Measurements from ENCODE around the gene CLASP1. TPM values are rescaled to one million over a fixed set of nuclear protein-coding genes. Genes with fewer than 3 reads are reported as not detected.
"Not testable (repeated sequence)": the region's sequence is repeated elsewhere in the genome, so short reads cannot be mapped to it uniquely, and the experiment has no call there.

Gene CLASP1
- total RNA-seq: 51.4 TPM

- DNase-seq (ENCODE audit: low spot score): peak; percentile 35
Measured at GRCh38 chr2:121649149-121649595, at the start of gene CLASP1. Gene CLASP1 (minus strand): TSS chr2:121649462. CDS start chr2:121605895, 43,567 bp downstream.

DNA sequence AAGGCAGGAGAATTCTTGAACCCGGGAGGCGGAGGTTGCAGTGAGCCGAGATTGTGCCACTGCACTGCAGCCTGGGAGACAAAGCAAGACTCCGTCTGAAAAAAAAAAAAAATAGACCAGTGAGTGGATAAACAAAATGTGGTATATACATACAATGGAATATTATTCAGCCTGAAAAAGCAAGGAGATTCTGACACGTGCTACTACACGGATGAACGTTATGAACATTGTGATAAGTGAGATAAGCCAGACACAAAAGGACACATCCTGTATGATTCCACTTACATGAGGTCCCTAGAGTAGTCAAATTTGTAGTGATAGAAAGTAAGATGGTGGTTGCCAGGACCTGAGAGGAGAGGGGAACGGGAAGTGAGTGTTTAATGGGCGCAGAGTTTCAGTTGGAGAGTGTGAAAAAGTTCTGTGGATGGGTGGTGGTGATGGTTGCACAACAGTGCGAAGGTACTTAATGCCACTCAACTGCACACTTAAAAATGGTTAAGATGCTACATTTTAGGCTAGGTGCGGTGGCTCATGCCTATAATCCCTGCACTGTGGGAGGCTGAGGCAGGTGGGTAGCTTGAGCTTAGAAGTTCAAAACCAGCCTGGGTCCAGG is 49.2 kb upstream of the CLASP1 start:
- DNase-seq (ENCODE audit: low spot score): no peak

GRCh38 chr2:121697108-121697631 is 47.9 kb upstream of the CLASP1 start:
- peak; percentile 48 for DNase-seq (ENCODE audit: low spot score)

DNA sequence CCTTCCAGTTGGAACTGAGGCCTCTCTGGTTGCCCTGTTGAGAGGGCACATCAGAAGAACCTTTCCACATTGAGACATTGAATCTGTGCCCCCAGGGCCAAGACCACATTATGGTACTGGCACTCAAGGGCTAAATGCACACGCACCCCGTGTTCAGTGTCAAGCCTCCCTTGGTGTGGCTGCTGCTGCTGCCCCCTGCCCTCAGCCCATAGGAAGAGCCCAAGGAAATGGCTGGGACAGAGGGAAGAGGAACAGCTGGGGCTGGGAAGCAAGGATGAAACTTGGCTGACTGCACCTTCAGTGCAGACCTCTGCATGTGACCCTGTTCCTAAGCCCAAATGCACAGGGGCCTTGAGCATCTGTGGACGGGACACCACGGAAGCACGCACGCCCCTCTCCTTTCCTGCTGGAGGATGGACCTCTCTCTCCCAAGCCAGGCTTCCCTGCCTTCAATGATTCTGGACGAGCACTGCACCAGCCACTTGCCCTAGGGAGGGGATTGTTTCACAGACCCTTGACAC is 47.2 kb upstream of the CLASP1 start:
- DNase-seq (ENCODE audit: low spot score): no peak

DNA sequence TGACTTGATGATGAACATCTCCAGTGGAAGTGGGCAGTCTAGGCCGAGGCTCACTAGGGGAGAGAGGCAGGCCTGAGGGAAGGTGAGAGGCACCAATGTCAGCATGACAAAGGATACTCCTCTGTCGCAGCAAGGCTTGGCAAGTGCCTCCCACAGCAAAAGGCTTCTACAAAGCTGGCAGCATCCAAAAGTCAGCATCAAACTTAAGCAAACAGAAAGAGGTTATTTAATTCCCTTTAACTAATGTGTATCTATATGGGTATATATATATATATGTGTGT is 45.8 kb upstream of the CLASP1 start:
- DNase-seq (ENCODE audit: low spot score): no peak

DNA sequence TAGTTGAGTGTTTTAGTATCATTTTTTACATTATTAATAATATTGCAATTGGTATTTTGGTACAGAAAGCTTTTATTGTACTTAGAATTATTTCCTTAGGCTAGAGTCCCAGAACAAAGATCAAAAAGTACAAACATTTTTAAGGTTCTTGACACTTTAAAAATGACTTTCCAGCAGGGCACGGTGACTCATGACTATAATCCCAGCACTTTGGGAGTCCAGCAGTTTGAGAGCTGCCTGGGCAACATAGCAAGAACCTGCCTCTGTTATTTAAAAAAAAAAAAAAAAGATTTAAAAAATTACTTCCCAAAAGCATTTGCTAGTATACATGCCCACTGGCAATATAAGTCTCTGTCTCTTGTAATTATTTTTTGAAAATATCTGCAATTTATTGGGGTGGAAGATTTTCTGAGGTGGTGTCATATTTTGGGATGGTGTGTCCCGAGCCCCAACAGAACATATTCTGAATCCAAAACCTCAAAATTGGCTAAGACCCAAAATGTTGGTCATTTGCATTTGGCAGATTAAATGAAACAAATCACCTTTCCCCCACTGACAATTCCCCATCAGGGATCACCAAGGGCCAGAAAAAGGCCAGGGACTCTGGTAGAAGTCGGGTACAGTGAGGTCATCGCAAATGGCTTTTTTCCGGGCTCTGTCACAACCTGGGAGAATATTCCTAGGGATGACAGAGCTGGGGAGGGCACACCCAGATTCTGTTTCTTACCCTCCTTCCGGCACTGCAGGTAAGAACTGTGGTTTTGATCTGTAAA is 45.3 kb upstream of the CLASP1 start:
- DNase-seq (ENCODE audit: low spot score): no peak

DNA sequence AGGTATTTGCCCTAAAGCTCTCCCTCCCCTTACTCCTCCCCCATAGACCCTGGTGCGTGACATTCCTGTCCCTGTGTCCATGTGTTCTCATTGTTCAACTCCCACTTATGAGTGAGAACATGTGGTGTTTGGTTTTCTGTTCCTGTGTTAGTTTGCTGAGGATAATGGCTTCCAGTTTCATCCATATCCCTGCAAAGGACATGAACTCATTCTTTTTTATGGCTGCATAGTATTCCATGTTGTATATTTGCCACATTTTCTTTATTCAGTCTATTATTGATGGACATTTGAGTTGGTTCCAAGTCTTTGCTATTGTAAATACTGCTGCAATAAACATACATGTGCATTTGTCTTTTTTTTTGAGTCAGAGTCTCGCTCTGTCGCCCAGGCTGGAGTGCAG is 41.3 kb upstream of the CLASP1 start:
- not testable (repeated sequence) for DNase-seq (ENCODE audit: low spot score)

GRCh38 chr2:121690095-121690494 is 40.8 kb upstream of the CLASP1 start:
- no peak for DNase-seq (ENCODE audit: low spot score)

DNA sequence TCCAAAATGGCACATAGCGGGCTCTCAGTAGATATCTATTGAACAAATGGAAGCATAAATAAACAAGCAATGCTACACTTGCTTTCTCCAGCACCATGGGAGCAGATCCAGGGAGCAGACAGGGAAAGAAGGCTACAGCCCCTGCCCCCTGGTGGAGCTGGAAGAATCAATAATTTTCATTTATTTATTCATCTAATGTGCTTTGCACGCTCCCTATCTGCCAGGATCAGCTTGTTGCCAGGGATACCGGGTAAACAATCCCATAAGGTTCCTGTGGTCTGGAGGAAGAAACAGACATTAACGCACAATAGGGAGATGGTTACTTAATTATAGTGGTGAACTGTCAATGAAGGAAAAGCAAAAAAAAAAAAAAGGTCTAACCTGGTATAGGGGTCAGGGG is 40.1 kb upstream of the CLASP1 start:
- no peak for DNase-seq (ENCODE audit: low spot score)

DNA sequence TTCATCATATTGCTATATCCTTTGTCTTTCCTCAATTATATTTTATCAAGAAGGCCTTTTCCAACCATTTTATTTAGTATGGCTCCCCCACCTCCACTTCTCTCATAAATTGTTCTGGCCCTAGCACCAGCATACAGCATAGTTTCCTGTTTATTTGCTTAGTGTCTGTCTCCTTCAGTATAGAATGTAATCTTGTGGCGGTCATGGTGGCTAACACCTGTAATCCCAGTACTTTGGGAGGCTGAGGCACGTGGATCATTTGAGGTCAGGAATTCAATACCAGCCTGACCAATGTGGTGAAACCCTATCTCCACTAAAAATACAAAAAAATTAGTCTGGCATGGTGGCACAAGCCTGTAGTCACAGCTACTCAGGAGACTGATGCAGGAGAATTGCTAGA is 39.6 kb upstream of the CLASP1 start:
- DNase-seq (ENCODE audit: low spot score): no peak

GRCh38 chr2:121686902-121687301 is 37.6 kb upstream of the CLASP1 start:
- no peak for DNase-seq (ENCODE audit: low spot score)

- DNase-seq (ENCODE audit: low spot score): no peak
Measured at GRCh38 chr2:121686218-121686617, 37.0 kb upstream of the CLASP1 start.

- no peak for DNase-seq (ENCODE audit: low spot score)
Measured at GRCh38 chr2:121682396-121683298, 33.4 kb upstream of the CLASP1 start.

DNA sequence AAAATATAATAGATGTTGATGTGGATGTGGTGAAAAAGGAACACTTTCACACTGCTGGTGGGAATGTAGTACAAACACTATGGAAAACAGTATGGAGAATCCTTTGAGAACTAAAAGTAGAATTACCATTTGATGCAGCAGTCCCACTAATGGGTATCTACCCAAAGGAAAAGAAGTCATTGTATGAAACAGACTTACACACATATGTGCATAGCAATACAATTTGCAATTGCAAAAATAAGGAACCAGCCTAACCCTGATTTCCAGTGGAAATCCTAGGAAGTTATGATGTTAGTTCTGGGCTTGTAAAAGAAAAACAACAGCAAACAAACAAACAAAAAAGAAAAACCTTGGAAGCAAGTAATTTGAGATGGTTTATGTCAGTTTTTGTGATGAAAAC is 28.6 kb upstream of the CLASP1 start:
- no peak for DNase-seq (ENCODE audit: low spot score)

DNA sequence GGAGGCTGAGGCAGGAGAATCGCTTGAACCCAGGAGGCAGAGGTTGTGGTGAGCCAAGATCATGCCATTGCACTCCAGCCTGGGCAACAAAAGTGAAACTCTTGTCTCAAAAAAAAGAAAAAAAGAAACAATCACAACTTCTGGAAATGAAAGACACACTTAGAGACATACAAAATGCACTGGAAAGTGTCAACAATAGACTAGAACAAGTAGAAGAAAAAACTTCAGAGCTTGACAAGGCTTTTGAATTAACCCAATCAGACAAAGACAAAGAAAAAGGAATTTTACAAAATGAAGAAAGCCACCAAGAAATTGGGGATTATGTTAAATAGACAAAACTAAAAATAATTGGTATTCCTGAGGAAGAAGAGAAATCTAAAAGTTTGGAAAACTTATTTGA is 22.4 kb upstream of the CLASP1 start:
- not testable (repeated sequence) for DNase-seq (ENCODE audit: low spot score)

GRCh38 chr2:121670181-121670580 is 20.9 kb upstream of the CLASP1 start:
- no peak for DNase-seq (ENCODE audit: low spot score)

GRCh38 chr2:121667618-121668017 is 18.4 kb upstream of the CLASP1 start:
- DNase-seq (ENCODE audit: low spot score): no peak

GRCh38 chr2:121666042-121666441 is 16.8 kb upstream of the CLASP1 start:
- DNase-seq (ENCODE audit: low spot score): no peak

- no peak for DNase-seq (ENCODE audit: low spot score)
Measured at GRCh38 chr2:121665504-121665903, 16.2 kb upstream of the CLASP1 start.

DNA sequence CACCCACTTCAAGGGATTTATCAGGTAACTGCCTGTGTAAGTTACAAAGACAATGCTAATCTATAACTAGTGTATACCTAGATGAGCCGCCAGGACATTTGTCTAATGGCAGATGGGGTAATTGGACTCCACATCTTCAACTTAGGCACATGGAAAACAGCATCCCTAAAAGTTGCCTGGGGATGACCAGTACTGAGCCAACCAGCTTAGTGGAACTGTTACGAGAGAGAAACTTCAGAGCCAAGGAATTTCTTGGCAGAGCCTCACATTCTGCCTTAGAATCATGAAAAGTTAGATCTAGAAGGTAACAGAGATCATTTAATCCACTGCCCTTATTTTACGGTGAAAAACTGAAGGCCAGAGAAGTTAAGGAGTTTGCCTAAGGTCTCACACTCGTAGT is 15.5 kb upstream of the CLASP1 start:
- DNase-seq (ENCODE audit: low spot score): no peak

- DNase-seq (ENCODE audit: low spot score): no peak
Measured at GRCh38 chr2:121664086-121664485, 14.8 kb upstream of the CLASP1 start.

DNA sequence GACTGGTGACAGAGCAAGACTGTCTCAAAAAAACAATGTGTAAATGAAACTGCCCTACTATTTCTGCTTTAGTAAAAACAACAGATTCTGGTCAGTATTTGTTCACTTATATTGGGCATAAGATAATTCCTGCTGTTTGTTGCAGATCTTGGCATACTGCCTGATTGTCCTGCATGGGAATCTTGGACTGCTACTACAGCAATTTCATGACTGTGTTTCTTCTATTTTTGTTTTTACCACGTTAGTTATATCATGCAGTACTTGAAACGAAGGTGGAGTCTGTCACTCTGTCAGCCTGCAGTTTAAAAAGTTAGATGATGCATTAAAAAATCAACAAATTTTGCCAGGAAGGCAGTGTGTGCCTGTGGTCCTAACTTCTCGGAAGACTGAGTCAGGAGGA is 14.2 kb upstream of the CLASP1 start:
- DNase-seq (ENCODE audit: low spot score): no peak
